ENCODE measurements around the gene SPATA6. TPM values are rescaled to one million over a fixed set of nuclear protein-coding genes. Genes with fewer than 3 reads are reported as not detected.

The SPATA6 gene
- total and polyA plus RNA-seq, 2 of the 13 experiments (the other 11 are each of a cell fraction or from before 2014, with no cell fraction given), result 0.81 to 3.3 TPM

GRCh38 chr1:48387409-48387808, 84.6 kb downstream of the SPATA6 start:
- Histone ChIP-seq H3K4me3 (replicated peaks in 1 of 3; ENCODE audit: insufficient read depth in 1 of 3, low read depth in 2 of 3, low read length in 3 of 3) (no peak overlapping the region), H3K27ac (ENCODE audit: extremely low read length, insufficient read depth, low read length) (no peak overlapping the region), H3K4me2 (ENCODE audit: low read depth, low read length) (no peak overlapping the region), H3K36me3 (replicated peaks in 1 of 2; ENCODE audit: control insufficient read depth in 1 of 2, insufficient read depth in 2 of 2, low read length in 2 of 2) (no peaks in the 10 kb centered on the region), H3K27me3 (ENCODE audit: control insufficient read depth in 1 of 2, insufficient read depth in 2 of 2, low read length in 2 of 2) (no peaks in the 10 kb centered on the region), H3K9ac (ENCODE audit: insufficient read depth, low read depth, low read length) (no peak overlapping the region), H3K4me1 (ENCODE audit: insufficient read depth, low read length) (no peaks in the 10 kb centered on the region), H4K20me1 (ENCODE audit: insufficient read depth, low read length) (no peaks in the 10 kb centered on the region), H3K9me3 (ENCODE audit: low read length) (no peaks in the 10 kb centered on the region), H2AFZ (ENCODE audit: low read length) (no peak overlapping the region), H3K79me2 (ENCODE audit: insufficient read depth, low read length) (no peaks in the 10 kb centered on the region)
- BruUV-seq (replicated peaks), result no TSS peak
- ATAC-seq (no peak), DNase-seq (ENCODE audit: low spot score) (no peak), FAIRE-seq (no peak)
- TF ChIP-seq ZNF510 (CRISPR knock-in tag; IDR thresholded peaks at IDR 0.05; ENCODE audit: low read depth) (no peak), BRD4 (CRISPR knock-in tag; IDR thresholded peaks at IDR 0.05) (no peak), KLF13 (CRISPR knock-in tag; IDR thresholded peaks at IDR 0.05) (no peak), ZNF850 (CRISPR knock-in tag; conservative IDR thresholded peaks at IDR 0.05) (no peak), ZNF33A (CRISPR knock-in tag; IDR thresholded peaks at IDR 0.05; ENCODE audit: borderline replicate concordance) (no peak), ZNF263 (CRISPR knock-in tag; IDR thresholded peaks at IDR 0.05) (no peak), MNT (IDR thresholded peaks at IDR 0.05) (no peak), IRF1 (CRISPR knock-in tag; IDR thresholded peaks at IDR 0.05; ENCODE audit: low read depth) (no peak), ZNF766 (CRISPR knock-in tag; IDR thresholded peaks at IDR 0.05; ENCODE audit: borderline replicate concordance) (no peak), MIER3 (CRISPR knock-in tag; IDR thresholded peaks at IDR 0.05; ENCODE audit: borderline replicate concordance) (no peak), TOPORS (CRISPR knock-in tag; IDR thresholded peaks at IDR 0.05) (no peak), RARG (CRISPR knock-in tag; IDR thresholded peaks at IDR 0.05; ENCODE audit: low read depth) (no peak), LCORL (IDR thresholded peaks at IDR 0.05) (no peak), LCORL (CRISPR knock-in tag; IDR thresholded peaks at IDR 0.05) (no peak), GRHL1 (CRISPR knock-in tag; conservative IDR thresholded peaks at IDR 0.05) (no peak), ZNF577 (CRISPR knock-in tag; IDR thresholded peaks at IDR 0.05; ENCODE audit: borderline replicate concordance, low read depth) (no peak), HNRNPLL (IDR thresholded peaks at IDR 0.05; ENCODE audit: low read depth, low read length, poor library complexity, severe bottlenecking) (no peak), ZNF296 (CRISPR knock-in tag; conservative IDR thresholded peaks at IDR 0.05) (no peak), JUNB (CRISPR knock-in tag; IDR thresholded peaks at IDR 0.05; ENCODE audit: borderline replicate concordance) (no peak), XRCC5 (optimal IDR thresholded peaks at IDR 0.05; ENCODE audit: low read length) (no peak), ZNF136 (CRISPR knock-in tag; IDR thresholded peaks at IDR 0.05; ENCODE audit: low read depth) (no peak)
- in situ Hi-C loops (cut with HindIII; ENCODE audit: extremely low pct_ligation_motif_present, low pct_unique_long_range_greater_than_20kb) (no loop called here), intact Hi-C loops (cut with micrococcal nuclease; ENCODE audit: unreplicated experiment) (no loop called here)
- POLR2A ChIA-PET, result no interaction called here
- 75% methylated on average over 2 of the region's 3 CpGs for WGBS (ENCODE audit: low lambda C conversion rate)
- CTCF ChIA-PET (ENCODE audit: low intra/inter-chr PET ratio, low total read pairs), result no interaction called here

Data from HepG2 (cell line).